GM21786 (cell line): ENCODE results near the gene ELMOD1.

Source experiments
- ATAC-seq: cut with Tn5 transposase; IDR thresholded peaks from one replicate; pipeline ENCODE4 v1.9.1; 2021; ENCODE audit not compliant: unreplicated experiment

Gene ELMOD1

DNA sequence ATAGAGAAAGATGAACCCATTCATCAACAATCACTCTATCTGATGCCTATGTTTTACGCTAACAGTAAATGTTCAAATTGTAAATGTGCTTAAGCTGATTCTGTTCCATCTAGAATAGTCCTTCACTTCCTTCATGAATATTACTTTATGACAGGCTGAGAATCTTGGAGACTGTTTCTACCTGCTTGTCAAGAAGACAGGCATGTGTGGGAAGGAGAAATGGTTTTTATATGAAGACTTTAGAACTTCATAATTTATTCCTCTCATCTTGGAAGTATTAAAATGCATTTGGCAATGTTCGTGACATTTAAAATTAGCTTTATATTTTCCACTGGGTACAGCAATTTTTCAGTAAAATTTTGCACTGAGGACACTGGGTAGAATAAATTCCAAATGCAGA is 41.0 kb downstream of the ELMOD1 start:
- ATAC-seq = no peak

DNA sequence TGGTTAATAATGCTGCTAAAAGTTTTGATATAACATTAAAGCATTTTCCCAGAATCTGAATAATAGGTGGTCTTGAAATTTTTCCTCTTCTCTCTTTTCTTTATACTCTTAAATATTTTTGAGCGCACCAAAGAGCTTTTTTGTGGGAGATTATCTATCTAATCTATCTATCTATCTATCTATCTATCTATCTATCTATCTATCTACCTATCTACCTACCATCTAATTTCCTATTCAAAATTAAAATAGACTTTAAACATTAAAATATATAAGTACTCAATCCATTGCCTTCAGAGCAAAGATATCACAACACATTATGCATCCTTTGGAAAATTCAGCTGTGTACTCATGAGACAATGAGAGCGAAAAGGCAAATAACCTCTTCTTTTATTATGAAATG is 55.8 kb downstream of the ELMOD1 start:
- no peak for ATAC-seq

DNA sequence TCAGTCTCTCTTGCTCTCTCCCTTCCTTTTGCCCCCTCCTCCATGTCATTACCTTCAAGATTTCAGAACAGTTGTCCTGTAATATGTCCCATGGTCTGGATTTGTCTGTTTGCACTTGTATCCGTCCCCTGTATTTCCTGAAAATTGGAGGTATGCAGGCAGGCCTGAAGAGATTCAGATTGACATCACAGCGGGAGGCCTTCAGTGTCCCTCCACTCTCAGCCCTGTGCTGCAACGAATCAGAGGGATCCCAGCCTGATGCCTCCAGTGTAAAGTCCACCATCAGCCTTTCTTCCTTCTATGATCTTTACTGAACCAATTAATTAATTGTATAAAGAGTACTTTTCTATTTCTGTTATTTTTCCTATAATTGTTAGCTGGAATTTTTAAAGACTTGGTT is 57.3 kb downstream of the ELMOD1 start:
- ATAC-seq = no peak

DNA sequence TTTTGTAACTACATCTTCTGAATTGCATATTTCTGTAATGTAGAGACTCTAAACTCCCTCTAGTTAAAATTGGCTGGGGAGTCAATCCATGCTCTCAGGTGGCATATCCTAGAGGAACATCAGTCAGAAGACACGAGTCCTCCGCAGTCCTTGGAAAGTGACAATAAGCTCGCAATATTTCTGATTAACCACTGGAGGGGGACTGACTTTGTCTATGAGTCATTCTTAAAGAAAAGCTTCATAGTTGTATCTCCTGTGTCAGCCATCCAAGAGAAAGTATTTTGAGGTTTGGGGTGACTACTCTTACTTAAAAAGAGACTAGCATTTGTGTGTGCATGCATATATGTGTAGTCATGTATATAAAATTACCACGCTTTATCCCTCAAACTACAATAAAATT is 60.7 kb downstream of the ELMOD1 start:
- ATAC-seq = no peak

DNA sequence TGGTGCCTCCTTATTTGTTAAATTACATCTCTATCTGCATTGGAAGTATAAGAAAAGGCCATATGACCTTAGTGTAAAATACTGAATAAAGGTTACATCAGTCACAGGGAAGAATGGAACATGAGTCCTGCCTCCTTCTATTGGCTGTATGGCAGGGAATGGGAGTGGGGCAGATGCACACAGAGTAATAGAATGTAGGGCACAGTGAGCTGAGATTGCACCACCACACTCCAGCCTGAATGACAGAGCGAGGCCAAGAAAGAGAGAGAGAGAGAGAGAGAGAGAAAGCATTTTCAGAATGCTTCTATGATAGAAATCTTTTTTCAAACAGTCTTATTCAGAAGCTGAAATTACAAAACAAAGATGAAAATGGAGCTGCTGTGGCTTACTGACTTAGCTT is 62.1 kb downstream of the ELMOD1 start:
- ATAC-seq = no peak

DNA sequence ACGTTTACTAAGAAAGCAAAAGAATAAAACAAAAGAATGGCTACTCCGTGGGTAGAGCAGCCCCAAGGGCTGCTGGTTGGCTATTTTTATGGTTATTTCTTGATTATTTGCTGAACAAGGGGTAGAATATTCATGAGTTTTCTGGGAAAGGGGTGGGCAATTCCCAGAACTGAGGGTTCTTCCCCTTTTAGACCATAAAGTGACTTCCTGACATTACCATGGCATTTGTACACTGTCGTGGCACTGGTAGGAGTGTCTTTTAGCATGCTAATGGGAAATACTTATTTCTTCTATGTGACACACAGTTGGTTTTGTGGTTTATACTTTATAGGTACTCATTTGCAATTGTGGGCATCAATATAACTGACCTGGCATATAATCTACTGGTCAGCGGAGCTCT is 64.7 kb downstream of the ELMOD1 start:
- ATAC-seq = no peak

DNA sequence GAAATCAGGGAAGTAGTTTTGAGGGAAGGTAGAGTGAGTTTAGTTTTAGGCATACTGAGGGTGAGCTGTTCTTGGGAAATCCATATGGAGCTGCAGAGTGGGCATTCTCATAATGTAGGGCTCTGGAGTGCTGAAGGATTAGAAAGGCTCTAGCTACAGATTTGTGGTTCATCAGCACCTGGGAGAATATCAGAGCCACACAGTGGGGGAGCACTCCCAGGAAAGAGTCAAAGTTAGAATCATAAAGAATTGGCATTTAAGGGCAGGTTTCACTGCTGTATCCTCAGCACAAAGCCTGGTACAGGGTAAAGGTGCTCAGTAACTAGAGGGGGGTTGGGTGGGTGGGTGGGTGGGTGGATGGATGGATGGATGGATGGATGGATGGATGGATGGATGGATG is 68.4 kb downstream of the ELMOD1 start:
- ATAC-seq = no peak

DNA sequence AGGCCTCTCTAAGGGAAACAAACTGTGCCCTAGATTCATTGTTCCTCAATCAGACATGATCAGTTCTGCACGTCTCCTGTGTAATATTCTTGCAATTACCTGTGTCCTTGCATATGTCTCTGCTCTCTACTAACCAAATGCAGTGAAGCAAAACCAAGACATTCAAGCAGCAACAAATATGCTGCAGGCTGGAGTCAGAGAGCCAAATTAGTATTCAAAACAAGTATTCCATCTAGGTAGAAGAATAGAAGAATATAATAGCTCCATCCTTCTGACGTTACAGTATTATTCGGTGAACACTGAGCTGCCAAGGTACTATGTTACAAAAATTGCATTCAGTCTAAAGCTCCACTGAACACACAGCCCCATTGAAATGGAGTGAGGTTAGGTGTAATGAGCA is 69.1 kb downstream of the ELMOD1 start:
- ATAC-seq = no peak

DNA sequence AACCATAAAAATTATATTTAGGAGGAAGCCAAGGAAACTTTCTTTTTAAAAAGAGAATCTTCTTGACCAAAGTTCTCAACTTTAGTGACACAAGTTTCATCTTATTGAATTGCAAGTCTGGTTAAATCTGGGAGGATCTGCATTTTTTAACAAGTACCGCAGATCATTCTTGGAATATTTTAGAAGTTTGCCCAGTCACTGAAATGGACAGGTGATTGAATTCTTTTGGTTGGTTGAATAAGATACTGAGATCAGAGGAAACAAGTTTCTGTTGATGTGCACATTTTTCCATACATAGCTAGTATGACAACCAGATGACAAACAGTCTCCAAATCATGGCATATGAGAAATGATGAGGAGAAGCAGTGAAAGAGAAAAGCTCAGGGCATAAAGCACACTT is 70.7 kb downstream of the ELMOD1 start:
- ATAC-seq = no peak

DNA sequence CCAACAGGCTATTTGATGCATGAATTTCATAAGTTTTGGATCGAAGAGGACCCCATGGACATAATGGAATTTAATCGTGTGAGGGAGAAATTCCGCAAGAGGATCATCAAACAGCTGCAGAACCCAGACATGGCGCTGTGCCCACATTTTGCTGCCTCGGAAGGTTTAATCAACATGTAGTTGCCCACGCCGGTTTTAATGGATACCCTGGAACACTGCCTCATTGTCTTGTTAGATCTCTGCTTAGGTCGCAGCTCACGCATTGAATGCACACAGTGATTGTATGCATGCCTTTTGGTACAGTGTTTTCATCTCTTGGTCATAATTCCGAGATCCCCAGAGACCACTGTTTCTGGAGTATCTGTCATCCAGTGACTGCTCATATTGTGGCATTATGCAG is 74.1 kb downstream of the ELMOD1 start:
- no peak for ATAC-seq

DNA sequence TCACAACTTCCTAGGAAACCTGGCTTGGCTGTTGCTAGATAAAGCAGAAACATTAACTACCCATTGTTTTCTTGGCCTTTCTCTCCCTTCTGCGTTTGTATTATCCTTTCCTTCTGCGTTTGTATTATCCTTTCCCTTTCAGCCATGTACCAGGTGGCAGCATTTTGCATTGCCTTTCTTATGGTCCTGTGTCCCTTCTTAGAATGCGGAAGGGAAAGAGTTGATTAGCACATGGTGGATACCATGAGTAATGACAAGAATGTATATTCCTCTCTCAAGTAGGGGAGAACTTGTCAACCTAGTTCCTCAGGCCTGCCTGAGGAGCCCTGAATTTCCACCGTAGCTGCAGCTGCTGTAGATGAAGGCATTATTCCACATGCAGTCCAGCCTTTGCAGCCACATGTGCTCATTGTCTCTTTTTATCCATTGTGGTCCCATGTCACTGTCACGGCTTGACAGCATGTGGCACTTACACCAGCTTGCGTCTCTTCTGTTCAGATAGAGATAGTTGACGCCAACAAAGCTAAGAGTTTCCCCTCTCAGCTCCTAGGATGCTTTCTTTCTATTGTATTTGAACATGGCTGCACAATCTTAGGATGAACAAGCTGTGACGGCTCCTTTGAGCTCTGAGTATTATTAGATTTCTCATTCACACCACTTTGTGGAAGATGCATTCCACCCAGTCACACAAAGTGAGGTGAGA is 76.1 kb downstream of the ELMOD1 start:
- ATAC-seq = no peak

DNA sequence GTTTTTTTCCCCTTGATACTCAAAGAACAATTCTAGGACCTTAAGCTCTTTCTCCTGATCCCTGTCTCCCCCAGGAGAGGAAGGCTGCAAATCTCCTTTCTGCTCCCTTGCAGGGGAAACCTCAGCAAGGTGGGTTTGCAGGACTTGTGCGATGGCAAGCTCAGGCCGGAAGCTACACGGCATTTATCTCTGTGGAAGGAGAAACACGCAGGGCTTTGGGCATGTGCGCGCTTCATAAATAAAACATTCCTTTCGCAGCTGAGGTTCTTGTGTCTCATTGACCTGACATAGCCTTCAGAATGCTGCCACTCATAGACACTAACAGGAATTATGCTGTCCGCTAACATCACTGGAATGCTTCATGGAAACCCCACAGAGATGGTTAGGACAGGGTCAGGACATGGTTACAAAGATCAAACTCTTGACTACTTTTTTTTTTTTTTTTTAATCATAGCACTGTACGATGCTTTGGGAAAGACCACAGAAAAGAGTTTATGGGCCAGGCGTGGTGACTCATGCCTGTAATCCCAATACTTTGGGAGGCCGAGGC is 78.3 kb downstream of the ELMOD1 start:
- no peak for ATAC-seq

DNA sequence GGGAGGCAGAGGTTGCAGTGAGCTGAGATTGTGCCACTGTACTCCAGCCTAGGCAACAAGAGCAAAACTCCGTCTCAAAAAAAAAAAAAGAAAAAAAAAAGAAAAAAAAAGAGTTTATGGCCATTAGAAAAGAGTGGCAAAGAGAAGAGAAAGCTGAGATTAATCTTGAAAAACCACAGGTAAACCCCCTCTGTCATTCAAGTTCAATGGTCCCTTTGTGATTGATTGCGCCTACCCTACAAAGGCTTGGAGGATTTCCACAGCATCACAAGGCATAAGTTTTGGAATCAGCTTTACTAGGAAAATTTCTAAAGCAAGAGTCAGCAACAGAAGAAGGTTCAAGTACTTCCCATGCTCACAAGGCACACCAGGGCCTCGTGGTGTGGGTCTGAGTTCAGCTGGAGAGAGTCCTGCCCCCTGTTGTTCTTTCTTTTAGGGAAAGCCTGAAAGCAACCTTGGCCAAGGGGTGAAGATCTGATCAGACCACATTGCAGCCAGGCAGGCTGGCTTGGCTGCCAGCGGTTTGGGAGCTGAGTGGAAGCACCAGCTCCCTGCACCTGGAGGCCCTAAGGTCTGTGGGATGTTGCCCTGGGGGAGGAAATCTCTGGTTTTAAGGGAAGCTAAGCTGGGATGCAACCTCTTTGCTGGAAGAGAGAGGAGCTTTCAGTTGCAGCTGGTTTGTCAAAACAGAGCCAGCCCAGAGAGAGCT is 79.1 kb downstream of the ELMOD1 start:
- no peak for ATAC-seq

DNA sequence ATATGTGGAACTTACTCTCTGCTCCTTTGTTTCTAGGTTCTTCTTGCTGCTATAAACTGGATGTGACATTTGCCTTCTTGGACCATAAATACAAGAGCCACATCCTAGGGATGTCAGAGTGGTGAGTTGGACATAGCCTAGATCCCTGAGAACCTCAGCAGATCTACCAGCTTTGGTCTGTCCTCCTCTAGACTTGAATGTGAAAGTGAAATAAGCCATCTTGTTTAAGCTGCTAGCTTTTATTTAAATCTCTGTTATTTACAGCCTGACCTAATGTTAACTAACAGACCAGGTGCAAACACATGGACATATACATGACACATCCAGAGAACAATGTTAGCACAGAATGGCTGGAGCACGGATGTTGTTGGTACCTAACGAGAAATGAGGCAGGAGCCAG is 85.0 kb downstream of the ELMOD1 start:
- no peak for ATAC-seq

DNA sequence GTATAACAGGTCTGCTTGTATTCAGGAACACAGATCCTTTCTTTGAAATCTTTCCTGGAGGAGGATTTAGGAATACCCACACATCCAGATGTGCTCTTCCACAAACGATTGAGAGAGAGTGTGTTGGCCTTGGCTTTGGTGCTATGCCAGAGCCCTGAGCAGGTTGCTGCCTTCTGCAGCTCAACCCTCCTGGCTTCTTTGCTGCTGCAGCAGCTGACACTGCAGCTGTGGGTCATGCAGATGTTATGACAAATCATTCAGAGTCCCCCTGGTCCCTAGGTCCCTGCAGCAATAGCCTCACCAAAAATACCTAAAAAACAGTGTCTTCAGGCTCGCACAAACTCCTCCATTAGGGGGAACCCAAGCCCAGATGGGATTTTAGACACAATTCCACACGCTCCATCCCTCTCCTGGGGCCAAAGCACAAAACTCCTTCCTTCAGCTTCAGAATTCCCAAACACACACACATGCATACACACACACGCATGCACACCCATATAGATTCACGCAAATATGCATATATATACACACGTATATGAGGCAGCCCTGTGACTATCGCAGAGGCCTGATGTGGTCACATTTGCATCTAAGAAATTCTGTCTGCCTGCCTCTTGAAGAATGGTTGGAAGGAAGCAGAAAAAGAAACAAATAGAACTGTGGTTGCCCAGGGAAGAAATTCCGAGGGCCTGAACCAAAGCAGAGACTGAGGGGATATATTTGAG is 85.5 kb downstream of the ELMOD1 start:
- no peak for ATAC-seq

DNA sequence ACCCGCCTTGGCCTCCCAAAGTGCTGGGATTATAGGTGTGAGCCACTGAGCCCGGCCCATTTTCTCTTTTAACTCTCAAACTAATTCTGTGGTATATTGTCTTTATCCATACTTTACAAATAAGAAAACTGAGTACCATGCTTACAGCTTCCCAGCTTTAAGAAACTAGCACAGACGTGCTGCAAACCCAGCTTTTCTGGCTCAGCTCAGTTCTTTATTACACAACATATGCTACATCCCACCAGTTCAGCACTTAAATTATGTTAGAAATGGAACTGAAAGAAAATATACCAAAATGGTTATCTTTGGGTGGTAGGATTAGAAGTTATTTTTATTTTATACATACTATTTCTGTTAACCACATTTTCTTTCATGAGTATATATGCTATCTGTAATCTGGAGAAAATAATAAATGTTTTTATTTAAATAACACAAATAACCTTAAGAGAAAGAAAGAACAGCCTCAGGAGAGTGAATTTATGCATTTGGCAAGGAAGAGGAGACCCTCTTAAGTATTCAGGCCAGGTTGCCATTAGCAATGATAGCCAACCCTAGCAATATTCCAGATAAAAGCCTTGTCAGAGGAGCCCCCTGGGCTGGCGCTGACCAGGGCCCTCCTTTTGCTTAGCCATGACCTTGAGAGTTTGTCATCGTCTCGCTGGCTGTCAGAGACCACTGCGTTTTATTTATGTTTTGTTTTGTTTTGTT is 87.1 kb downstream of the ELMOD1 start:
- ATAC-seq = no peak

DNA sequence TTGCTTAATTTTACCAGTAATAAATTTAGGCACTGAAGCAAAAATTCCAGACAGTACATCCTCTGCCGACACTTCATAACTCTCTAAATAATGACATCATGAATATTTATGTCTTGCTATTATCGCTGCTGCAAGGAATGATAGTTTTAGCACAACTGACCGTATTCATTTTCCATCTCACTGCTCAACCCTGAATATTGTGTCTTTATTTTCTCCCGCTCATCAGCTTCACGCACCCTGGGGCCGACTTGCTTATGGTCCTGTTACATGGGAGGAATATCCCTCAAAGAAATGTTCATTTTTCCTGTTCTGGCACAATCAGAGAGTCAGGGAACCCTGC is 87.7 kb downstream of the ELMOD1 start:
- no peak for ATAC-seq

DNA sequence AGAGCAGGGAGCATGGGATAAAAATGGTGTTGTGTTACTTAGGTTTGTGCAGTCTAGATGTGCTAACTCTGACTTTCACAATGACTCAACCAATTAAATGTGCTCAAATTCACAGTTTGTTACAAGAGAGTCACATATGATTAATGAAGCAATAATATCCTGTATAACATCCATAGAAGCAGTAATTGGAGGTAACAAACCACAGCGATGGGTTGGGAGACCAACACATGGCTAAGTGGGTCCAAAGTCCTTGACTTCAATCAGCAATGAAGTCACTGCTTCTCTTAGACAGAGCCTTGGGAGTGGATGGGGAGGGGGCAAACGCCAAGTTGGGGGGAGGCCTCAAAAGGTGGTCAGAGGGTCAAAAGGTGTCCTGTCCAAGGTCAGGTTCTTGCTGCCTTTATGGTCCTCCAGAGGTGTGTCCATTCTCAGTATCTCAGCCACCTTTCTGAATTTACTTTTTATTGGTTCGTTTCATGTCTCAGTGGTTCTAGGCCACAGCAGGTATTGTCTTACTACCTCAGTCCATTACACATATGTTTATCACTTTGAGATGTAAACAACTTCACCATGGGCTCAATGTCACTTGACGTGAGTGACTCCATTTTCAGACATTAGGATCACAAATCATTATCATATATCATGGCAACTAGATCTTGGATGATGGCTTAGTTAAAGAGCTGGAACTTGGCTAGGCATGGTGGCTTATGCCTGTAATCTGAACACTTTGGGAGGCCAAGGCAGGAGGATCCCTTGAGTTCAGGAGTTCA is 88.5 kb downstream of the ELMOD1 start:
- ATAC-seq = no peak

DNA sequence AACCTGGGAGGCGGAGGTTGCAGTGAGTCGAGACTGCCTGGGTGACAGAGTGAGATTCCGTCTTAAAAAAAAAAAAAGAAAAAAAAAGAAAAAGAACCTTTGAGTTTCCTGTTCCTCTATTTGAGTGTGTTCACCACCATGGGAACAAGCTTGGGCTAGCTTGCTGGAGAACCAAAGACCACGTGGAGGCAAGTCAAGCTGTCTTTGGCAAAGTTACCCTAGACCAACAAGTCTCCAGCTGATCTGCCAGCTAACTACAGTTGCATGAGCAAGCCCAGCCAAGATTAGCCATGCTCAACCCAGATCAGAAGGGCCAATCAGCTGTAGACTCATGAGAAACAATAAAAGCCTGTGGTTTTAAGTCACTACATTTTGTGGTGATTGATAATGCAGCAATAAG is 91.2 kb downstream of the ELMOD1 start:
- ATAC-seq = no peak

DNA sequence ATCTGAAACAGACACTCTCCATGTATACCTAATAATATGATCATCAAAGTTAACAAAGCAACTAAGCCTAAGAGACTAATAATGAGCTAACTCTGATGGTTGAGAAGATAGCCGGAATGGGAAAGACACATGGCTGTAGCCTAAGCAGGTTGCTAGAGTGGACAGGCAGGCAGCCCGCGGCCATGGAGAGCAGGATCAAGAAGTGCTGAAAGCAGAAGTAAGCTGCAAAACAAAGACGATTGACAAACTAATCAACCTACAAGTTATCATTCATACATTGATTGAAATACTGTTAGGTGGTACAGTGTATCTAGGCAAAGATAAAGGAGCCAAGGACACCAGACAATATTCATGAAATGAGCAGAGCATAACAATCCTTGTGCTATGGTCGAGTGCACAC is 91.6 kb downstream of the ELMOD1 start:
- ATAC-seq = no peak

DNA sequence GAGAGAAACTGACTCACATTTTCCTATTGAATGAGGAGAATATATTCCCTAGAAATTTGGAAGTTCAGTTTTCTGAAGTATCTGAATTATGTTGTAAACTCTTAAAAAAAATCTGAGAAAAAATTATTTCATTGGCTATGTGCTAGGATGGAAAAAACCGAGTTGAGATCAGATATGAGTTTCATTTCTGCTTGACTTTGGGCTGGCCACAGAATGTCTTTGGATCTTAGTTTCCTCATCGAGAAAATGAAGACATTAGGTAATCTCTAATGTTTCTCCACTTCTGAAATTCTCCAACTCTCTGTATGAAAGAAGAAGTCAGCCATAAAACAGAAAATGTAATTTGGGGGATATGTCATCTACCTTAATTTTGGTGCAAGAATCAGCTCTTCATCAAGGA is 92.1 kb downstream of the ELMOD1 start:
- ATAC-seq = no peak
